NCI-H510A treated with DMSO at 0.1 percent for 48 hours (cell line): ENCODE measurements around the gene ZNF814.
A peak's percentile ranks its signal among the peaks of the same experiment; 100 is the strongest.
"Not testable (repeated sequence)": the region's sequence is repeated elsewhere in the genome, so short reads cannot be mapped to it uniquely, and the experiment has no call there.

ENCODE experiments used
- DNase-seq: peaks from one replicate; lab custom pipeline; 2025; lab: John Stamatoyannopoulos, UW

The ZNF814 gene

GRCh38 chr19:57888560-57889231 lies at the start of gene ZNF814:
TSS of gene ZNF814 (minus strand) at chr19:57889037. CDS start at chr19:57888802, 235 bp downstream.
- peak; percentile 11 for DNase-seq

GRCh38 chr19:57935731-57936130 lies 46.9 kb upstream of the ZNF814 start:
- no peak for DNase-seq

- DNase-seq = peak; percentile 45
These were observed 46.2 kb upstream of the ZNF814 start, which contains the start of gene ZNF418 for GRCh38 chr19:57934820-57935665. TSS of gene ZNF418 (minus strand) at chr19:57935402. CDS start at chr19:57933822, 1,580 bp downstream.

DNA sequence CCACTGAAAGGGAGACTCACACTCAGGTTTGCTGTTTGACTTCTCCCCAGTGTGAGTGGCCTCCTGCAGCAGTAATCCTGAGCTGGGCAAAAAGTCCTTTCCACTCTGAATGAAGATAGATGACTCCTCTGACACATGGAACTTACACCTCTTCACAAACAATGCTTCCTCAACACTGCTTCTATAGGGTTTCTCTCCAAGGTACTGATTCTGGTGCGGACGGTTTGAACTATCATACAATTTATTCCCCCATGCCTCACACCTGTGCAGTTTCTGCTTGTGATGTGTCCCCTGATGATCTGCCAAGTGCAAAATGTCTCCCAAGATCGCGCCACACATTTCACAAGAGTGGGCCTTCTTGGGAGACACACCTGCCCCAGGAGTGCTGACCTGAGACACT lies 38.8 kb upstream of the ZNF814 start:
- no peak for DNase-seq

DNA sequence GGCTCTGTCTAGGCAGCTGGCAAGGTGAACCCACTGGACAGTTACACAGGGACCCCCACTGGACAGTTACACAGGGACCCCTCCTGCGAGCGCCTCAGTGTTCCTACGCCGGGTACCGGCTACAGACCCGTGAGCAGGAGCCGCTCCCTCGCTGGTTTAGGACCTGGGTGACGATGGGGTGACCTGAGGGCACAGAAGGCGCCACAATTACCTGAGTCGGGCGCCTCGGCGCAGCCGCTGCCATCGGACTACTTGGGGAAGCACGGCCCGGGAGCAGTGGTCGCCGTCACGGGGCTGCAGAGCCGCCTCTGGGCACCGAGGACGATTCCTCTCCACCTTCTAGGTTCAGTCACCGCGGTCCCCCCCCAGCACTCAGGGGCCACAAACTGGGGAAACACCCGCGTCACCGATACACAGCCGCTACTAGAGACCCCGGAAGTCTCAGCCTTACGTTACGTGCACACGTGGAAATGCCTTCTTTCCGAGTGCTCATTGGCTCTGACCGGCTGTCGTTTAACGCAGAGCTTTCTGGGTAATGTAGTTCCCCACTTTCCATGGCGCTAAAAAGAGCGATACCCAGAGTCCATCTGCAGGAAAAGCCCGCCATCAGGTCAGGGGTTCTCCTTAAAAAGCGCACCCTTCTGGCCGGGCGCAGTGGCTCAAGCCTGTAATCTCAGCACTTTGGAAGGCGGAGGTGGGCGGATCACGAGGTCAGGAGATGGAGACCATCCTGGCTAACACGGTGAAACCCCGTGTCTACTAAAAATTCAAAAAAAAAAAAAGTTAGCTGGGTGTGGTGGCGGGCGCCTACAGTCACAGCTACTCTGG lies 27.5 kb upstream of the ZNF814 start, which contains the start of gene ZNF417:
ZNF417 (minus strand) TSS at position 425 of the 828 bp plus-strand sequence; CDS start at position 244, 181 bp downstream.
- peak; percentile 93 for DNase-seq

DNA sequence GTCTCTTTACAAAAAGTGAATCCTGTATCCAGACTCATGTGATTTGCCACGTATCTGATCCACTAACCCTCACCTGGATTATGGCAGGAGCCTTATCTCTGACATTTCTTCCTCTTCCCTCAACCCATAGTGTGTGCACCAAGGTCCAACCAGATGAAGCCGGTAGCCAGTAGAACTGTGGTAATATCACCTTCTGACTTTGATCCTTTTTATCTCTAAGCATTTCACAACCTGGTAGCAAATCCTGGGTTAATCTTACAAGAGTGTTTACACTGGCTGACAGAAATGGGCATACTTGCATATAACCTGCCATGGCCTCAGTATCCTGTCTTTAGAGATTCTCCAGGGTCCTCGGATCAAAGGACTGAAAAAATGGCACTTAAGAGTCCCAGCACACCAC lies 25.7 kb upstream of the ZNF814 start:
- no peak for DNase-seq

DNA sequence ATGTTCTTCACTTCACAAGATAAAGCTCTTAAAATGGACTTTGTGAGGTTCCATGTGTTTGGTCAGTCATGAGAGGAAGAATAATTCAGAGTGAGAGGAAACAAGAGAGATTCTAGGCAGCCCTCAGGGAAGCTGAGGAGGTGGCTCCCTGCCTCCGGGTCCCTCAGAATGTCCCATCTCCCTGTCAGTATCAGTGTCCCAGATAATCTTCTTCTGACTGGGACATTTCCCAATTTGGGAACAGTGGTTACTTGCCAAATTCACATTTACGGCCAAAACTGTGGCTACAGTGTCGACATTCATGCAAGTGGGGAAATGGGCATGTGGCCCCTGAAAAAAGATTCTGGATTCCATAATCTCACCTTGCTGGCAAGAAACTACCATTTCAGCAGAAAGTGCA lies 18.6 kb upstream of the ZNF814 start:
- DNase-seq = no peak

DNA sequence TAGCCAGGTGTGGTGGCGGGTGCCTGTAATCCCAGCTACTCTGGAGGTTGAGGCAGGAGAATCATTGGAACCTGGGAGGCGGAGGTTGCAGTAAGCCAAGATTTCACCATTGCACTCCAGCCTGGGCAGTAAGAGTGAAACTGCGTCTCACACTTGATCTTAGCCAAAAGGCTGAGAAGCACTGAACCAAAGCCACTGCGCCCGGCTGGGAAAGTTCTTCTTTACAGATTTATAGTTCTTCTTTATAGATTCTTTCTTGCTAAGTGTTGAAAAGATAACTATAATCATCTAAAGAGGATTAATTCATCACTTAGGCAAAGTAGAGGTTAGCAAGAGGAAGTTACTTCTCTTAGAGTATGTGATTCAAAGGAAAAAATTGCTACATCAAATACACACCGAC lies 16.4 kb upstream of the ZNF814 start:
- DNase-seq = no peak

DNA sequence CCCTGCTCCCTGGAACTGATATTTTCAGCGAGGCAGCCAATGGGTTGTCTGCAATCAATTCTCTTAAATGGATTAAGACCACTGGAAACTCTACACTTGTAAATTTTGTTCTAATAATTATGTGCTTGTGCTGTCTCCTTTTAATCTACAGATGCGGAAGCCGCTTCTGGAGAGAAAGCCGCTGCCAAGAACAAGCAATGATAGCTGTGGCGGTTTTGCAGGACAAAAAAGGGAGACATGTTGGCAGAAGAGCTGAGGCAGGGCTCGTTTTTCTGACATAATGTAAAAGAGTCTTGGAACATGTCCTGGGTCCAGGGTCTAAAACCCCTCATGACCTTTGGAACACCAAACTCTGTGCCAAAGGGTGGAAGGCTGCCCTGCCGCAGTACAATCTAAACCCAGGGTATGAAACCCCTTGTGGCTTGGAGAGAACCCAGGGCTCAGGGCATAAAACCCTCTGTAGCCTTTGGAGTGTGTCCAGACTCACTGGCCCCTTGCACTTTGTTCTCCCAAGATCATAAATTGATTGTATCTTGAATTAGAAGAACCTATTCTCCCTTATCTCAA lies 14.9 kb upstream of the ZNF814 start:
- no peak for DNase-seq

- DNase-seq = no peak
These were observed 11.5 kb upstream of the ZNF814 start for GRCh38 chr19:57900311-57900710.

- not testable (repeated sequence) for DNase-seq
These were observed 1.9 kb upstream of the ZNF814 start for GRCh38 chr19:57890706-57891105.

GRCh38 chr19:57888107-57888559 lies 704 bp downstream of the ZNF814 start:
- DNase-seq = no peak

DNA sequence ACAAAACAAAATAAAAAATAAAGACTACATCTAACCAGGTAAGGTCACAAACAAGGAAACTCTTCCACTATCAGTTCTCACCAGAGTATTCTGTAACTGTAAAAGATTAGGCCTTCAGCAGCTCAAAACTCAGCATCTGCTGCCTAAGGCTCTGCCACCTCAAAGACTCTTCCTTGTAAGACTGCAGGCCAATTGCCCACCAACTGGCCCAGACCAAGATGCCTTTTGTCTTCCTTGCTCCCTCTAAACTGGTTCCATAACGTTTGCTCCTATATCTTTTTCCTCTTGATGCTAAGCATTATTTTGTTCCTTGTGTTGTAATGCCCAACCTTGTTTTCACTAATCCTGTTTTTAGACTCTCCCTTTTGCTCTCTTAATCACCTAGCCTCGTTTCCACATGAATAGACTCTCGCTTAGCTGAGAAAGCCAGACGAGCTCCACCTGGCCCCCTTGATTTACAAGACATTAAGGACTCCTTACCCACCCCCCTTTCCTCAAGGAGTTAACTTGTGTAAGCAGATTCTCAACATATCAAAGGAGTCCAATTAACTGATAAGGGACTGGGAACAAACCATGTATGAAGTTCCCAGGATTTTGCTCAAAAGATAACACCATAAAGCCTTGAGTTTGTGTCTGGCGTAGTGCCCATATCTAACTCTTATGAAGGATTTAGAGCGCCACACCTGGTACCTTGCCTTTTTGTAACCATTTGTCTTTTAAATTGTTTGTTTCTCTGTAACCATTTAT lies 1.5 kb downstream of the ZNF814 start:
- no peak for DNase-seq

GRCh38 chr19:57886046-57886445 lies 2.8 kb downstream of the ZNF814 start:
- DNase-seq = no peak

GRCh38 chr19:57873883-57874799 lies 14.7 kb downstream of the ZNF814 start:
- not testable (repeated sequence) for DNase-seq

GRCh38 chr19:57872450-57872849 lies 16.4 kb downstream of the ZNF814 start:
- no peak for DNase-seq

- DNase-seq = no peak
These were observed 18.6 kb downstream of the ZNF814 start for GRCh38 chr19:57870225-57870624.

- not testable (repeated sequence) for DNase-seq
These were observed 19.2 kb downstream of the ZNF814 start for GRCh38 chr19:57869655-57870054.

GRCh38 chr19:57867868-57868492 lies 20.9 kb downstream of the ZNF814 start:
- DNase-seq = no peak
